C4-2B (cell line): ENCODE measurements around the gene EPGN.

ENCODE experiments used
- CTCF ChIP-seq: fragments of 450-650 bp; conservative IDR thresholded peaks from 2 replicates; pipeline ENCODE4 v1.5.1; 2017; ENCODE audit warnings: mild to moderate bottlenecking
- ZFX ChIP-seq: fragments of 450-650 bp; IDR thresholded peaks from 2 replicates; pipeline ENCODE4 v1.6.1; 2017

- TF ChIP-seq CTCF (no peak), ZFX (no peak)
These were observed 16.0 kb downstream of the EPGN start for GRCh38 chr4:74324262-74324661.
